Uterus (tissue), 4 donors: ENCODE measurements around the gene PPP3CB. TPM values are rescaled to one million over a fixed set of nuclear protein-coding genes. Genes with fewer than 3 reads are reported as not detected.

ENCODE experiments used
- DNase-seq, 2 donors: peaks; one replicate each; pipeline ENCODE4 v3.0.0-alpha.2; 2019 to 2020
- H3K27ac ChIP-seq, 2 donors: fragments of 200-600 bp; sonication (generic); 1 replicate in 1 of 2; 2 replicates in 1 of 2; pipeline ENCODE4 v1.5.1; 2016 to 2018
- H3K27me3 ChIP-seq, 2 donors: fragments of 200-600 bp; sonication (generic); one replicate each; pipeline ENCODE4 v1.5.1; 2018 to 2019; ENCODE audit warnings: control low read depth in 1 of 2
- H3K36me3 ChIP-seq, 2 donors: fragments of 200-600 bp; sonication (generic); one replicate each; pipeline ENCODE4 v1.5.1; 2019; ENCODE audit warnings: control low read depth in 1 of 2
- H3K4me1 ChIP-seq, 2 donors: fragments of 200-600 bp; sonication (generic); one replicate each; pipeline ENCODE4 v1.5.1; 2018 to 2019; ENCODE audit warnings: control low read depth in 1 of 2
- H3K4me3 ChIP-seq, 2 donors: fragments of 200-600 bp; sonication (generic); 1 replicate in 1 of 2; 2 replicates in 1 of 2; pipeline ENCODE4 v1.5.1; 2018 to 2019; ENCODE audit warnings: mild to moderate bottlenecking in 1 of 2
- H3K9me3 ChIP-seq, 2 donors: fragments of 200-600 bp; sonication (generic); one replicate each; pipeline ENCODE4 v1.5.1; 2019; ENCODE audit warnings: control low read depth in 1 of 2
- CTCF ChIP-seq, 4 experiments: fragments of 200-600 bp in 2 of 4; fragments of 450-650 bp in 2 of 4; sonication (generic) in 2 of 4; IDR thresholded peaks; one replicate each; pipeline ENCODE4 v1.5.1; 2016 to 2019; ENCODE audit warnings: antibody characterized with exemption in 4 of 4, mild to moderate bottlenecking in 2 of 4, moderate library complexity in 1 of 4
- POLR2A ChIP-seq, 2 donors: fragments of 450-650 bp; IDR thresholded peaks; one replicate each; pipeline ENCODE4 v1.6.1; 2016; ENCODE audit warnings: antibody characterized with exemption in 2 of 2, mild to moderate bottlenecking in 1 of 2, moderate library complexity in 1 of 2
- intact Hi-C: fragments of 100-400 bp; cut with DNase I; formaldehyde crosslinking; loops from one replicate; pipeline ENCODE4 v1.15.1; 2023; ENCODE audit warnings: low total_unique reads
- total RNA-seq, 4 donors: library from RNA; depleted of rRNA in 3 of 4; stranded (reverse); fragments of >200 nt in 3 of 4; gene quantifications; one replicate each; pipeline versions ENCODE4 v1.1.0 to v1.2.4, GENCODE V29; 2014 to 2023
- donor health status: DM: yes; HTN: yes; CAD: no.

The PPP3CB gene
- total RNA-seq, 4 donors from 2014 or later = 40.0 to 80.5 (median 70.1) TPM

GRCh38 chr10:73529089-73529832, 33.4 kb upstream of the PPP3CB start:
- intact Hi-C loops = loop anchor here (5.0 kb wide), 1 partner anchor 113 kb away; the partner anchor contains the start of gene MYOZ1
- Histone ChIP-seq H3K4me1 (no peaks in the 10 kb centered on the region), H3K36me3 (no peaks in the 10 kb centered on the region), H3K4me3 (no peak overlapping the region), H3K27me3 (no peaks in the 10 kb centered on the region), H3K27ac (no peak overlapping the region), H3K9me3 (no peaks in the 10 kb centered on the region)
- peak; percentile 29 to 67 for DNase-seq
- TF ChIP-seq CTCF (IDR thresholded peaks at IDR 0.05) (peak; percentile 81 to 92 (median 90)), POLR2A (IDR thresholded peaks at IDR 0.05) (no peak)

GRCh38 chr10:73522263-73522662, 26.4 kb upstream of the PPP3CB start:
- Histone ChIP-seq H3K4me1 (no peaks in the 10 kb centered on the region), H3K9me3 (no peaks in the 10 kb centered on the region), H3K36me3 (no peaks in the 10 kb centered on the region), H3K27me3 (no peaks in the 10 kb centered on the region), H3K4me3 (no peak overlapping the region), H3K27ac (no peak overlapping the region)
- TF ChIP-seq CTCF (IDR thresholded peaks at IDR 0.05) = no peak
- TF ChIP-seq POLR2A (IDR thresholded peaks at IDR 0.05) = no peak
- DNase-seq = no peak
- intact Hi-C loops = no loop called here

GRCh38 chr10:73519336-73519735, 23.5 kb upstream of the PPP3CB start:
- no peak for TF ChIP-seq POLR2A (IDR thresholded peaks at IDR 0.05)
- no peak overlapping the region for H3K4me3 ChIP-seq
- no peaks in the 10 kb centered on the region for H3K36me3 ChIP-seq

GRCh38 chr10:73517166-73517888, 21.5 kb upstream of the PPP3CB start:
- Histone ChIP-seq H3K4me3 (no peak overlapping the region), H3K36me3 (no peaks in the 10 kb centered on the region), H3K9me3 (no peaks in the 10 kb centered on the region), H3K27me3 (no peaks in the 10 kb centered on the region), H3K27ac (no peak overlapping the region), H3K4me1 (no peaks in the 10 kb centered on the region)
- no peak for DNase-seq
- TF ChIP-seq CTCF (IDR thresholded peaks at IDR 0.05) (no peak), POLR2A (IDR thresholded peaks at IDR 0.05) (no peak)
- intact Hi-C loops = no loop called here

More at GRCh38 chr10:73519336-73519735, 23.5 kb upstream of the PPP3CB start:
- no peak for DNase-seq
- Histone ChIP-seq H3K4me1 (no peaks in the 10 kb centered on the region), H3K27me3 (no peaks in the 10 kb centered on the region), H3K9me3 (no peaks in the 10 kb centered on the region), H3K27ac (no peak overlapping the region)
- intact Hi-C loops = no loop called here

- intact Hi-C loops = no loop called here
- no peaks in the 10 kb centered on the region for H3K36me3 ChIP-seq
- DNase-seq = no peak
- H3K4me3 ChIP-seq = no peak overlapping the region
- no peak overlapping the region for H3K27ac ChIP-seq
- no peaks in the 10 kb centered on the region for H3K9me3 ChIP-seq
- no peaks in the 10 kb centered on the region for H3K4me1 ChIP-seq
- H3K27me3 ChIP-seq = no peaks in the 10 kb centered on the region
- no peak for TF ChIP-seq CTCF (IDR thresholded peaks at IDR 0.05)
- no peak for TF ChIP-seq POLR2A (IDR thresholded peaks at IDR 0.05)
These were observed 16.5 kb upstream of the PPP3CB start for GRCh38 chr10:73512207-73512743.
